Endometrial microvascular endothelial cells (primary cell): ENCODE measurements around the gene NIPAL1. TPM values are rescaled to one million over a fixed set of nuclear protein-coding genes. Genes with fewer than 3 reads are reported as not detected.

Source experiments
- in situ Hi-C: cut with HindIII; loops from 2 replicates; pipeline ENCODE4 v1.10.0; 2017; ENCODE audit warnings: low sequenced_read_pairs, low pct_unique_long_range_greater_than_20kb; ENCODE audit errors: inconsistent ontology term
- total RNA-seq: library from RNA; depleted of rRNA; stranded (reverse); fragments of >200 nt; gene quantifications from one replicate; pipeline ENCODE4 v1.2.3, GENCODE V29; 2015; ENCODE audit errors: inconsistent ontology term

Gene NIPAL1
- total RNA-seq, 1 donor from 2014 or later = 3.2 TPM

GRCh38 chr4:48047896-48048295 is 31.3 kb downstream of the NIPAL1 start:
- in situ Hi-C loops = no loop called here

GRCh38 chr4:48049483-48049882 is 32.9 kb downstream of the NIPAL1 start:
- in situ Hi-C loops = no loop called here

- in situ Hi-C loops = no loop called here
Observed at GRCh38 chr4:48051078-48051477, 34.5 kb downstream of the NIPAL1 start.

GRCh38 chr4:48058617-48059530 is 42.3 kb downstream of the NIPAL1 start:
- in situ Hi-C loops = no loop called here

GRCh38 chr4:48064349-48064748 is 47.8 kb downstream of the NIPAL1 start:
- in situ Hi-C loops = no loop called here

GRCh38 chr4:48065587-48066052 is 49.0 kb downstream of the NIPAL1 start:
- in situ Hi-C loops = no loop called here

- in situ Hi-C loops = no loop called here
Observed at GRCh38 chr4:48067536-48067935, 51.0 kb downstream of the NIPAL1 start.

GRCh38 chr4:48068182-48068581 is 51.6 kb downstream of the NIPAL1 start:
- in situ Hi-C loops = no loop called here

- in situ Hi-C loops = no loop called here
Observed at GRCh38 chr4:48069026-48069425, 52.5 kb downstream of the NIPAL1 start.

- in situ Hi-C loops = no loop called here
Observed at GRCh38 chr4:48071191-48071590, 54.6 kb downstream of the NIPAL1 start.

- in situ Hi-C loops = no loop called here
Observed at GRCh38 chr4:48073567-48074103, 57.1 kb downstream of the NIPAL1 start.

- in situ Hi-C loops = no loop called here
Observed at GRCh38 chr4:48074657-48075056, 58.1 kb downstream of the NIPAL1 start.

GRCh38 chr4:48078425-48078824 is 61.9 kb downstream of the NIPAL1 start:
- in situ Hi-C loops = no loop called here

- in situ Hi-C loops = no loop called here
Observed at GRCh38 chr4:48078862-48079655, 62.5 kb downstream of the NIPAL1 start.

GRCh38 chr4:48079972-48080391 is 63.4 kb downstream of the NIPAL1 start:
- in situ Hi-C loops = no loop called here

GRCh38 chr4:48081196-48081595 is 64.6 kb downstream of the NIPAL1 start:
- in situ Hi-C loops = no loop called here

- in situ Hi-C loops = no loop called here
Observed at GRCh38 chr4:48082956-48083355, 66.4 kb downstream of the NIPAL1 start.

- in situ Hi-C loops = no loop called here
Observed at GRCh38 chr4:48085821-48086589, 69.4 kb downstream of the NIPAL1 start.
